Mesenchymal stem cell (in vitro differentiated cells and primary cell): Measurements from ENCODE around the gene ENPP3.

Experiments
- DNase-seq: peaks from one replicate; pipeline ENCODE4 v3.0.0-alpha.2; 2013
- H2AFZ ChIP-seq: one replicate; pipeline ENCODE4 v1.6.1; 2013; ENCODE audit warnings: low read depth, mild to moderate bottlenecking, control low read depth, inconsistent platforms, low read length, moderate library complexity
- H2AK5ac ChIP-seq: 2 replicates; pipeline ENCODE4 v1.6.1; 2013; ENCODE audit warnings: low read length, moderate library complexity, mild to moderate bottlenecking, inconsistent platforms; ENCODE audit not compliant: severe bottlenecking
- H2BK120ac ChIP-seq: one replicate; pipeline ENCODE4 v1.6.1; 2013; ENCODE audit warnings: low read depth, mild to moderate bottlenecking, inconsistent platforms, low read length, moderate library complexity
- H2BK12ac ChIP-seq, 2 experiments: one replicate each; pipeline ENCODE4 v1.6.1; 2013; ENCODE audit warnings: inconsistent platforms in 2 of 2, low read length in 2 of 2, mild to moderate bottlenecking in 2 of 2, moderate library complexity in 2 of 2, control low read depth in 1 of 2
- H2BK15ac ChIP-seq: one replicate; pipeline ENCODE4 v1.6.1; 2013; ENCODE audit warnings: mild to moderate bottlenecking, low read depth, inconsistent platforms; ENCODE audit not compliant: poor library complexity, severe bottlenecking
- H2BK5ac ChIP-seq: 2 replicates; pipeline ENCODE4 v1.6.1; 2013; ENCODE audit warnings: low read depth, mild to moderate bottlenecking, low read length, control low read depth, inconsistent platforms; ENCODE audit not compliant: poor library complexity, severe bottlenecking
- H3K14ac ChIP-seq, 2 experiments: one replicate each; pipeline ENCODE4 v1.6.1; 2013; ENCODE audit warnings: inconsistent platforms in 2 of 2, low read length in 2 of 2, control low read depth in 1 of 2, mild to moderate bottlenecking in 1 of 2, moderate library complexity in 1 of 2
- H3K18ac ChIP-seq, 2 experiments: one replicate each; pipeline ENCODE4 v1.6.1; 2013; ENCODE audit warnings: inconsistent platforms in 2 of 2, low read length in 2 of 2, control low read depth in 1 of 2, low read depth in 1 of 2, mild to moderate bottlenecking in 1 of 2
- H3K23ac ChIP-seq, 2 experiments: one replicate each; pipeline ENCODE4 v1.6.1; 2013; ENCODE audit warnings: inconsistent platforms in 2 of 2, low read length in 2 of 2, mild to moderate bottlenecking in 2 of 2, moderate library complexity in 2 of 2, control low read depth in 1 of 2
- H3K27ac ChIP-seq: 2 replicates; pipeline ENCODE4 v1.5.1; 2013; ENCODE audit warnings: mild to moderate bottlenecking, moderate library complexity, low read length, control low read depth, inconsistent platforms; ENCODE audit not compliant: poor library complexity, severe bottlenecking
- H3K27me3 ChIP-seq, 2 experiments: 2 replicates each; pipeline versions ENCODE4 v1.6.1 to v1.7.0; 2013; ENCODE audit warnings: low read length in 2 of 2, mild to moderate bottlenecking in 2 of 2, moderate library complexity in 2 of 2, control low read depth in 1 of 2, inconsistent platforms in 1 of 2; ENCODE audit not compliant: control insufficient read depth in 1 of 2, insufficient read depth in 1 of 2
- H3K36me3 ChIP-seq, 2 experiments: 2 replicates each; pipeline versions ENCODE4 v1.6.1 to v1.7.0; 2013; ENCODE audit warnings: low read length in 2 of 2, control low read depth in 1 of 2, inconsistent platforms in 1 of 2, low read depth in 1 of 2, mild to moderate bottlenecking in 1 of 2; ENCODE audit not compliant: insufficient read depth in 2 of 2, control insufficient read depth in 1 of 2
- H3K4ac ChIP-seq, 2 experiments: one replicate each; pipeline ENCODE4 v1.6.1; 2013; ENCODE audit warnings: inconsistent platforms in 2 of 2, low read length in 2 of 2, mild to moderate bottlenecking in 2 of 2, moderate library complexity in 2 of 2, control low read depth in 1 of 2, low read depth in 1 of 2
- H3K4me1 ChIP-seq: 2 replicates; pipeline ENCODE4 v1.6.1; 2013; ENCODE audit warnings: low read depth, low read length, control low read depth; ENCODE audit not compliant: control insufficient read depth, insufficient read depth
- H3K4me2 ChIP-seq: 2 replicates; pipeline ENCODE4 v1.6.1; 2013; ENCODE audit warnings: low read length, mild to moderate bottlenecking, inconsistent platforms; ENCODE audit not compliant: poor library complexity, severe bottlenecking
- H3K4me3 ChIP-seq, 2 experiments: 2 replicates each; pipeline versions ENCODE4 v1.5.1 to v1.7.0; 2013; ENCODE audit warnings: low read length in 2 of 2, mild to moderate bottlenecking in 2 of 2, control low read depth in 1 of 2, low read depth in 1 of 2; ENCODE audit not compliant: insufficient read depth in 1 of 2
- H3K79me1 ChIP-seq: replicated peaks from 2 replicates; pipeline ENCODE4 v1.6.1; 2013; ENCODE audit warnings: mild to moderate bottlenecking, control low read depth, low read length, inconsistent platforms; ENCODE audit not compliant: poor library complexity, severe bottlenecking
- H3K9ac ChIP-seq: 2 replicates; pipeline ENCODE4 v1.7.0; 2013; ENCODE audit warnings: mild to moderate bottlenecking, low read length, moderate library complexity
- H3K9me3 ChIP-seq: 2 replicates; pipeline ENCODE4 v1.7.0; 2013; ENCODE audit warnings: mild to moderate bottlenecking, low read length; ENCODE audit not compliant: control insufficient read depth
- H4K8ac ChIP-seq: one replicate; pipeline ENCODE4 v1.6.1; 2013; ENCODE audit warnings: inconsistent platforms, mild to moderate bottlenecking, low read length, moderate library complexity
- H4K91ac ChIP-seq: one replicate; pipeline ENCODE4 v1.6.1; 2013; ENCODE audit warnings: mild to moderate bottlenecking, low read length, inconsistent platforms
- WGBS: methylation state at CpG from one replicate; pipeline ENCODE4 v1.1.7; 2013; ENCODE audit warnings: mixed read lengths; 5-methylcytosine and 5-hydroxymethylcytosine counted together

Gene ENPP3

DNA sequence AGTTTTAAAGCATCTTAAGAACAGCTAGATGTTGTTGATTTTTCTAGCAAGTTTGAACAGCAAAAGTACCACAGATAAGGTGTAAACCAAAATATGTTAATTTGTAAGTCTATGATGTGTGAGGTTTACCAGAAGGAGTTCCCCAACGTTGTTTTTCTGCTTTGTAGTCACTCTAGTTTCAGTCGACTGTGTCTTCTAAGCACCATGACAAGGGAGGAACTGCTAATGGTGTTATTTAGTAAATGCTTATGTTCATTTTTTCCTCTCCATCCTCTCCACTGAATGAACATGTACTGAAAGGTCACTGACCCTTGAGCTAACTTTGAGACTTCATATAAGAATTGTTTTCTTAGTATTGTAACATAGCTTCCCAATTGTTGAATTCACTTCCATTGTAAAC lies 3.0 kb downstream of the ENPP3 start:
- Histone ChIP-seq H3K9me3 (no peaks in the 10 kb centered on the region), H3K27me3 (no peaks in the 10 kb centered on the region), H4K8ac (no peak overlapping the region), H2BK120ac (no peak overlapping the region), H2AFZ (no peak overlapping the region), H2BK12ac (no peak overlapping the region), H3K18ac (no peak overlapping the region), H3K4ac (no peak overlapping the region), H3K36me3 (no peaks in the 10 kb centered on the region), H3K4me3 (no peak overlapping the region), H2BK5ac (no peak overlapping the region), H3K23ac (no peak overlapping the region), H3K14ac (no peak overlapping the region), H3K9ac (no peak overlapping the region), H3K4me1 (no peaks in the 10 kb centered on the region), H2AK5ac (no peak overlapping the region), H2BK15ac (no peak overlapping the region), H3K79me1 (no peaks in the 10 kb centered on the region), H3K27ac (no peak overlapping the region), H4K91ac (no peak overlapping the region), H3K4me2 (no peak overlapping the region)
- DNase-seq: no peak
- WGBS: 83% methylated on average over 1 of the region's 2 CpGs

DNA sequence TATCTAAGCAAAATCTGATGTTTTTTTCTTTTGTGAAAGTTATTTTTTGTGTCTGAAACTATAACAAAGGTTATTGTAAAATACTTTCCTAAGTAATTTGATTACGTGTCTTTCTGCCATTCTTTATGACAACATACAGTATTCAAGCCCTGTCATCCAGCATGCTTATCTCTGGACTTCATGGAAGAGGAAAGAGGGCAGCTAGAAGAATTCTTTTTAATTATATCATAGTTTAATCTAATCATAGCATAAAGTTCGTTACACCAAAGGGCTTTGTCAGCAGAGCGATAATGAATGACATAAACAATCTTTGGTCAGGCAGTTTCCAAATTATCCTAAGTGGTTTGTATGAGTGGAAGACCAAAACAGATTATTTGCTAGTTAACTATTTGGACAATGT lies 3.5 kb downstream of the ENPP3 start:
- Histone ChIP-seq H3K36me3 (no peaks in the 10 kb centered on the region), H3K4me1 (no peaks in the 10 kb centered on the region), H3K4ac (no peak overlapping the region), H3K4me2 (no peak overlapping the region), H3K14ac (no peak overlapping the region), H2BK15ac (no peak overlapping the region), H3K23ac (no peak overlapping the region), H3K27me3 (no peaks in the 10 kb centered on the region), H3K18ac (no peak overlapping the region), H4K91ac (no peak overlapping the region), H2BK120ac (no peak overlapping the region), H2AK5ac (no peak overlapping the region), H3K27ac (no peak overlapping the region), H2BK5ac (no peak overlapping the region), H3K79me1 (no peaks in the 10 kb centered on the region), H2AFZ (no peak overlapping the region), H3K9me3 (no peaks in the 10 kb centered on the region), H3K9ac (no peak overlapping the region), H3K4me3 (no peak overlapping the region), H2BK12ac (no peak overlapping the region), H4K8ac (no peak overlapping the region)
- no peak for DNase-seq
- WGBS: 88% methylated on average over 2 of the region's 3 CpGs

DNA sequence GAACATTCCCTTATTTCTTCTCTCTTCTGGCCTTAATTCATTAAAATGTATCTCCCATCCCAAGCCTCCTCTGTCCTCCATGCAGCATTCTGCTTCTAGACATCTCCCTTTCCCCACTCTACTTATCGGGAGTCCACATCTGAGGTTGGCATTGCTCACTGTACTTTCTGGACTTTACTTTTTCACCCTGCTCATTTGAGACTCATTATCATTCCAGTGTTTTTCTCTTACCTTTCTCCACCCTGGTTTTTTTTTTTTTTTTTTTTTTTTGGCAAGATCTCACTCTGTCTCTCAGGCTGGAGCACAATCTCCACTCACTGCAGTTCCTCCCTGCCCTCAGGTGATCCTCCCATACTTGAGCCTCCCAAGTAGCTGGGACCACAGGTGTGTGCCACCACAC lies 4.5 kb downstream of the ENPP3 start:
- Histone ChIP-seq H3K4me2 (no peak overlapping the region), H3K9me3 (no peaks in the 10 kb centered on the region), H3K36me3 (no peaks in the 10 kb centered on the region), H3K4me3 (no peak overlapping the region), H2AFZ (no peak overlapping the region), H3K14ac (no peak overlapping the region), H4K91ac (no peak overlapping the region), H2BK15ac (no peak overlapping the region), H3K9ac (no peak overlapping the region), H3K27me3 (no peaks in the 10 kb centered on the region), H3K4ac (no peak overlapping the region), H2BK12ac (no peak overlapping the region), H3K4me1 (no peaks in the 10 kb centered on the region), H3K79me1 (no peaks in the 10 kb centered on the region), H3K18ac (no peak overlapping the region), H2BK5ac (no peak overlapping the region), H4K8ac (no peak overlapping the region), H2AK5ac (no peak overlapping the region), H3K23ac (no peak overlapping the region), H2BK120ac (no peak overlapping the region), H3K27ac (no peak overlapping the region)
- no peak for DNase-seq
- WGBS: 100% methylated on average over 1 of the region's 1 CpG

DNA sequence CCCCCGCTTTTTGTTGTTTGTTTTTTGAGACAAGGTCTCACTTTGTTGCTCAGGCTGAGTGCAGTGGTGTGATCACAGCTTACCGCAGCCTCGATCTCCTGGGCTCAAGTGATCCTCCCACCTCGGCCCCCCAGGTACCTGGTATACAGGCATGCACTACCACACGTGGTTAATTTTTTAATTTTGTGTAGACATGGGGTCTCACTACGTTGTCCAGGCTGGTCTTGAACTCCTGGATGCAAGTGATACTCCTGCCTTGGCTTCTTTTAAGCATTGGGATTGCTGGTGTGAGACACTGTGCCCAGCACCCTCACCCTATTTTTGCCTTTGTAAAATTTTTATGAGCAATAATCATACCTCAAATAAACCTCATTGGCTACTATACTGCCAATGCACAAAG lies 5.5 kb downstream of the ENPP3 start:
- 74% methylated on average over 6 of the region's 6 CpGs for WGBS
- Histone ChIP-seq H2BK5ac (no peak overlapping the region), H3K18ac (no peak overlapping the region), H4K91ac (no peak overlapping the region), H3K27me3 (no peaks in the 10 kb centered on the region), H3K27ac (no peak overlapping the region), H3K4me1 (no peaks in the 10 kb centered on the region), H3K9me3 (no peaks in the 10 kb centered on the region), H2BK15ac (no peak overlapping the region), H3K9ac (no peak overlapping the region), H2AFZ (no peak overlapping the region), H2BK12ac (no peak overlapping the region), H2AK5ac (no peak overlapping the region), H3K4me2 (no peak overlapping the region), H3K4me3 (no peak overlapping the region), H3K79me1 (no peaks in the 10 kb centered on the region), H2BK120ac (no peak overlapping the region), H3K4ac (no peak overlapping the region), H4K8ac (no peak overlapping the region), H3K23ac (no peak overlapping the region), H3K14ac (no peak overlapping the region), H3K36me3 (no peaks in the 10 kb centered on the region)
- DNase-seq: no peak
